Measurements from ENCODE around the gene CEBPE. TPM values are rescaled to one million over a fixed set of nuclear protein-coding genes. Genes with fewer than 3 reads are reported as not detected.

The CEBPE gene
- total RNA-seq, 1 experiment from 2014 or later, result not detected

DNA sequence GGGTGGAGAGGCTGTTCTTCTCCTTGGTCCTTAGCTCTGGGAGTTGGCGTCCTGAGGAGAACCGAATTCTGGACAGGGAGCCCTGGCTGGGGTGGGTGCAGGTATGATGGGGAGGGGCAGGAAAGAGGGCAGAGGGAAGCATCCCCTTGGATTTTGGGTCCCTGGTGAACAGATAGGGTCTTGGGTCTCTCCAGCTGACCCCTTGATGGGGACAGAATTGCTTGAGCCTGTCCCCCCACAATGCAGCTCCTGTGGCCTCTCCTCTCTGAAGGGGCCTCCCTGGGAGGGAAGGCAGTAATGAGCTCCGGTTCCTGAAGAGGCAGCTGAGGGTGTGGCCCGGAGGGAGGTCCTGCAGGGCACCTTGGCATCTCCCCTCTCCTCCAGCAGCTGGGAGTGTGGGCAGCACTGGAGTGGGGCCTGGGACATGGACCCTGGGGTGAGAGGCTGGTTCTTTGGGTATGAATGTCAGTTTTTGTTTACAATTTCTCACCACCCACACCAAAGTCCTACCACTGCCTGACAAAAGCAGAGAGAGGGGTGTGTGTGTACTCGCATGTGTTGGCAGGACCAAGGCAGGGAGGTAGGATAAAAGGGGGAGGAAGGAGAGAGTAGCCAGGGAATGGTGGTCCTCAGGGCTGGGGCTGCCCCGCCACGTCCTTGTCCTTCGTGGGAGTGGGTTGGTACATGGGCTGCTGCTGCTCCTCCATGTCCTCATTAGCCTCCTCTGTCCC is 7.7 kb upstream of the CEBPE start:
- H3K4me1 Mint-ChIP-seq (ENCODE audit: insufficient read depth, unreplicated experiment), result peaks cover 41% of the 10 kb centered on the region
- intact Hi-C loops (cut with micrococcal nuclease), result no loop called here
- H3K36me3 Mint-ChIP-seq (ENCODE audit: insufficient read depth, unreplicated experiment), result no peaks in the 10 kb centered on the region
- DNase-seq (ENCODE audit: unreplicated experiment), result no peak
- POLR2A ChIA-PET, result interaction anchor here (0.7 to 1.6 kb wide), 2 partner anchors 11 to 47 kb away, joined by 3 to 4 read pairs; no protein-coding TSS in a partner anchor
- H3K9me3 Mint-ChIP-seq (ENCODE audit: unreplicated experiment), result no peaks in the 10 kb centered on the region
- BruUV-seq (replicated peaks), result no TSS peak
- TF ChIP-seq CTCF (IDR thresholded peaks at IDR 0.05; ENCODE audit: unreplicated experiment), result no peak
- H3K4me3 Mint-ChIP-seq (ENCODE audit: unreplicated experiment), result no peak overlapping the region
- no peak overlapping the region for H3K27ac Mint-ChIP-seq (ENCODE audit: low read depth, unreplicated experiment)
- no peaks in the 10 kb centered on the region for H3K27me3 Mint-ChIP-seq (ENCODE audit: insufficient read depth, unreplicated experiment)
- CTCF ChIA-PET, result interaction anchor here (0.7 to 20.7 kb wide), 2 partner anchors 15 to 59 kb away, joined by 3 to 766 read pairs; partner anchors contain the start of gene SLC7A8

GRCh38 chr14:23125933-23126524 is 7.0 kb upstream of the CEBPE start:
- Mint-ChIP-seq H3K4me3 (ENCODE audit: unreplicated experiment) (no peak overlapping the region), H3K27me3 (ENCODE audit: insufficient read depth, unreplicated experiment) (no peaks in the 10 kb centered on the region), H3K9me3 (ENCODE audit: unreplicated experiment) (no peaks in the 10 kb centered on the region), H3K36me3 (ENCODE audit: insufficient read depth, unreplicated experiment) (no peaks in the 10 kb centered on the region), H3K27ac (ENCODE audit: low read depth, unreplicated experiment) (no peak overlapping the region), H3K4me1 (ENCODE audit: insufficient read depth, unreplicated experiment) (peaks cover 38% of the 10 kb centered on the region)
- POLR2A ChIA-PET, result interaction anchor here (0.8 to 1.6 kb wide), 4 partner anchors 11 to 61 kb away, joined by 3 to 4 read pairs (median 3); no protein-coding TSS in a partner anchor
- DNase-seq (ENCODE audit: unreplicated experiment), result no peak
- TF ChIP-seq CTCF (IDR thresholded peaks at IDR 0.05; ENCODE audit: unreplicated experiment), result no peak
- intact Hi-C loops (cut with micrococcal nuclease), result no loop called here
- no TSS peak for BruUV-seq (replicated peaks)
- CTCF ChIA-PET, result interaction anchor here (0.7 to 20.7 kb wide), 2 partner anchors 16 to 60 kb away, joined by 3 to 766 read pairs; partner anchors contain the start of gene SLC7A8

DNA sequence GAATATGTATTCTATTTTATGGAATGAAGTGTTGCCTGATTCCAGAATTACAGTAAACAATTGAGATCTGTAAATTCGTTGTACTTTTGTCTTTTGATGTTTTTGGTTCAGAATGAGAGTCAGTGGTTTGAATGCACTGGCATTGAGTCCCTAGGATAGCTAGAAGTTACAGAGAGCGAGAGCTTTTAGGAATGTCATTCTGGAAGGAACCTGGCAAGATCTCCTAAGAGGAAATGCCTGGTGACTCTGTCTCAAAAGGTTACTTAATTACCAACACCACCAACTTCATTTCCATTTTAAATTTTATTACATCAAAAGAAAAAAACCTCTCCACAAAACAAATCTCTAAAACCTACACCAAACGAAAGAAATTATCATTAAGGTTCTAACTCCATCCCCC is 6.0 kb upstream of the CEBPE start:
- no peaks in the 10 kb centered on the region for H3K27me3 Mint-ChIP-seq (ENCODE audit: insufficient read depth, unreplicated experiment)
- TF ChIP-seq CTCF (IDR thresholded peaks at IDR 0.05; ENCODE audit: unreplicated experiment), result no peak
- CTCF ChIA-PET, result interaction anchor here (0.6 to 20.7 kb wide), 6 partner anchors 23 to 160 kb away, joined by 3 to 766 read pairs (median 3); partner anchors contain the start of gene SLC7A8
- intact Hi-C loops (cut with micrococcal nuclease), result no loop called here
- H3K4me3 Mint-ChIP-seq (ENCODE audit: unreplicated experiment), result no peak overlapping the region
- peaks cover 28% of the 10 kb centered on the region for H3K4me1 Mint-ChIP-seq (ENCODE audit: insufficient read depth, unreplicated experiment)
- no peak overlapping the region for H3K27ac Mint-ChIP-seq (ENCODE audit: low read depth, unreplicated experiment)
- H3K36me3 Mint-ChIP-seq (ENCODE audit: insufficient read depth, unreplicated experiment), result no peaks in the 10 kb centered on the region
- POLR2A ChIA-PET, result interaction anchor here (0.6 to 3.4 kb wide), 9 partner anchors 11 to 527 kb away, joined by 3 to 30 read pairs (median 3); partner anchors contain the start of gene ABHD4
- BruUV-seq (replicated peaks), result no TSS peak
- DNase-seq (ENCODE audit: unreplicated experiment), result no peak
- H3K9me3 Mint-ChIP-seq (ENCODE audit: unreplicated experiment), result no peaks in the 10 kb centered on the region

DNA sequence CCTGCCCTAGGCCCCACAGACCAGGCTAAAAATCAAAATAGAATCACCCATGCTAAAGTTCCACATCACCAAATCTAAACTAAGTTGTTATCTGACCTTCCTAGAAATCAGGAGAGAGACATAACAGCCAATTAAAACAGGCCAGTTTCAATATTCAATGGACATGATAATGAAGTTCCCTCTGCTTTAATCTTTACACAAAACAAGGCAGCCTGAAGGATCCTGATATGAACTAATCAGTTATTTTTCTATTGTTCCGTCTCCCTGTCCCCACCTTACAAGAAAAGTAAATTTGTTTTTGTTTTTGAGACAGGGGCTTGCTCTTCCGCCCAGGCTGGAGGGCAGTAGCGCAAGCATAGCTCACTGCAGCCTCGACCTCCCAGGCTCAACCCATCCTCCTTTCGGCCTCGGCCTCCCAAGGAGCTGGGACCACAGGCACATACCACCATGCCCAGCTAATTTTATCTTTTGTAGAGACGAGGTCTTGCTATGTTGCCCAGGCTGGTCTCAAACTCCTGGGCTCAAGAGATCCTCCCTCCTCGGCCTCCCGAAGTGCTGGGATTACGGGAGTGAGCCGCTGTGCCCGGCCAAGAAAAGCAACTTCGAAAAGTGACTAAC is 5.4 kb upstream of the CEBPE start:
- ChIA-PET CTCF (interaction anchor here (0.6 to 20.7 kb wide), 6 partner anchors 23 to 921 kb away, joined by 3 to 766 read pairs (median 19); partner anchors contain the start of gene SLC7A8), POLR2A (interaction anchor here (0.6 to 3.4 kb wide), 6 partner anchors 11 to 230 kb away, joined by 3 to 30 read pairs (median 4); no protein-coding TSS in a partner anchor)
- no peak for TF ChIP-seq CTCF (IDR thresholded peaks at IDR 0.05; ENCODE audit: unreplicated experiment)
- no peak for DNase-seq (ENCODE audit: unreplicated experiment)
- no peaks in the 10 kb centered on the region for H3K9me3 Mint-ChIP-seq (ENCODE audit: unreplicated experiment)
- peak overlapping the region; percentile 13 for H3K27ac Mint-ChIP-seq (ENCODE audit: low read depth, unreplicated experiment)
- no peaks in the 10 kb centered on the region for H3K36me3 Mint-ChIP-seq (ENCODE audit: insufficient read depth, unreplicated experiment)
- peaks cover 22% of the 10 kb centered on the region for H3K4me1 Mint-ChIP-seq (ENCODE audit: insufficient read depth, unreplicated experiment)
- H3K4me3 Mint-ChIP-seq (ENCODE audit: unreplicated experiment), result no peak overlapping the region
- BruUV-seq (replicated peaks), result no TSS peak
- H3K27me3 Mint-ChIP-seq (ENCODE audit: insufficient read depth, unreplicated experiment), result no peaks in the 10 kb centered on the region
- intact Hi-C loops (cut with micrococcal nuclease), result no loop called here
